ELF-1 (cell line): ENCODE results near the gene YAF2.
"Not testable (repeated sequence)": the region's sequence is repeated elsewhere in the genome, so short reads cannot be mapped to it uniquely, and the experiment has no call there.

Experiments
- DNase-seq: peaks from one replicate; pipeline ENCODE4 v3.0.0-alpha.2; 2016; ENCODE audit warnings: low read depth, low spot score

The YAF2 gene

GRCh38 chr12:42255221-42255865, 17.3 kb upstream of the YAF2 start:
- no peak for DNase-seq

- not testable (repeated sequence) for DNase-seq
Measured at GRCh38 chr12:42252645-42253044, 14.6 kb upstream of the YAF2 start.

- not testable (repeated sequence) for DNase-seq
Measured at GRCh38 chr12:42249033-42249432, 11.0 kb upstream of the YAF2 start.

GRCh38 chr12:42240131-42240750, 2.2 kb upstream of the YAF2 start:
- peak; percentile 10 for DNase-seq

GRCh38 chr12:42237853-42238239, 202 bp downstream of the YAF2 start:
- DNase-seq, result no peak

GRCh38 chr12:42237052-42237852, 796 bp downstream of the YAF2 start:
- peak; percentile 91 for DNase-seq

- no peak for DNase-seq
Measured at GRCh38 chr12:42236017-42236416, 2.0 kb downstream of the YAF2 start.

- no peak for DNase-seq
Measured at GRCh38 chr12:42235426-42235825, 2.6 kb downstream of the YAF2 start.

GRCh38 chr12:42234970-42235369, 3.1 kb downstream of the YAF2 start:
- no peak for DNase-seq

- DNase-seq, result not testable (repeated sequence)
Measured at GRCh38 chr12:42227525-42227924, 10.5 kb downstream of the YAF2 start.

GRCh38 chr12:42224501-42224900, 13.5 kb downstream of the YAF2 start:
- DNase-seq, result not testable (repeated sequence)

- DNase-seq, result no peak
Measured at GRCh38 chr12:42222724-42223123, 15.3 kb downstream of the YAF2 start.

- no peak for DNase-seq
Measured at GRCh38 chr12:42221726-42222125, 16.3 kb downstream of the YAF2 start.

GRCh38 chr12:42217656-42218055, 20.4 kb downstream of the YAF2 start:
- DNase-seq, result no peak

- no peak for DNase-seq
Measured at GRCh38 chr12:42216737-42217136, 21.3 kb downstream of the YAF2 start.

- not testable (repeated sequence) for DNase-seq
Measured at GRCh38 chr12:42215759-42216158, 22.3 kb downstream of the YAF2 start.

GRCh38 chr12:42213954-42214426, 24.1 kb downstream of the YAF2 start:
- peak; percentile 57 for DNase-seq

GRCh38 chr12:42213023-42213422, 25.0 kb downstream of the YAF2 start:
- peak; percentile 58 for DNase-seq

- no peak for DNase-seq
Measured at GRCh38 chr12:42208574-42208973, 29.5 kb downstream of the YAF2 start.

GRCh38 chr12:42204819-42205218, 33.2 kb downstream of the YAF2 start:
- no peak for DNase-seq

- no peak for DNase-seq
Measured at GRCh38 chr12:42204362-42204761, 33.7 kb downstream of the YAF2 start.

GRCh38 chr12:42201063-42201462, 37.0 kb downstream of the YAF2 start:
- no peak for DNase-seq

- DNase-seq, result no peak
Measured at GRCh38 chr12:42199007-42199406, 39.0 kb downstream of the YAF2 start.
